ENCODE results near the gene BHLHA9. TPM values are rescaled to one million over a fixed set of nuclear protein-coding genes. Genes with fewer than 3 reads are reported as not detected.
"Not testable (repeated sequence)": the region's sequence is repeated elsewhere in the genome, so short reads cannot be mapped to it uniquely, and the experiment has no call there.

BHLHA9 gene
- total RNA-seq, result not detected
- long read RNA-seq, result 0 reads

DNA sequence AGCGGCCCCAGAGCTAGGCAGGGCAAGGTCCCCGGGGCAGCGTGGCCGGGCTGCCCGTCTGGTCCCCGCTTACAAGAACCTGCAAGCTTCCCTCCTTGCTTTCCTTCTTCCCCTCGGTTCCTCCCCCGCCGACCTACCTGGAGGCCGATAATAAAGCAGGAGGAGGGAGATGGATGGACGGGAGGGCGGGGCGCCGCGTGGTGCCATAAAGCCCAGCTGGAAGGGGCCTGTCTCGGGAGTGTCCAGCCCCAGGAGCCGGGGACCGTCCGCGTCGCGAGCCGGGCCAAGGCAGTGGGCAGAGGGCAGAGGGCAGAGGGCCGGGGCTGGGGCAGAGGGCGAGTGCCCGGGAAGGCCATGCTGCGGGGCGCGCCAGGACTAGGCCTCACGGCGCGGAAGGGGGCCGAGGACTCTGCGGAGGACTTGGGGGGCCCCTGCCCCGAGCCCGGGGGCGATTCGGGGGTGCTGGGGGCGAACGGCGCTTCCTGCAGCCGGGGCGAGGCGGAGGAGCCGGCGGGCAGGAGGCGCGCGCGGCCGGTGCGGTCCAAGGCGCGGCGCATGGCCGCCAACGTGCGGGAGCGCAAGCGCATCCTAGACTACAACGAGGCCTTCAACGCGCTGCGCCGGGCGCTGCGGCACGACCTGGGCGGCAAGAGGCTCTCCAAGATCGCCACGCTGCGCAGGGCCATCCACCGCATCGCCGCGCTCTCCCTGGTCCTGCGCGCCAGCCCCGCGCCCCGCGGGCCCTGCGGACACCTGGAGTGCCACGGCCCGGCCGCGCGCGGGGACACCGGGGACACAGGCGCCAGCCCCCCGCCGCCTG, at the start of gene BHLHA9:
Gene BHLHA9, plus strand, starts transcription at position 235 of the 820 bp plus-strand sequence. Its CDS starts 120 bp downstream, at position 355.
- DNase-seq (no peak), ATAC-seq (no peak)
- intact Hi-C loops (cut with micrococcal nuclease), result no loop called here

GRCh38 chr17:1221209-1221608, 49.0 kb upstream of the BHLHA9 start:
- ATAC-seq, result no peak
- no peak for DNase-seq
- intact Hi-C loops (cut with micrococcal nuclease), result no loop called here

DNA sequence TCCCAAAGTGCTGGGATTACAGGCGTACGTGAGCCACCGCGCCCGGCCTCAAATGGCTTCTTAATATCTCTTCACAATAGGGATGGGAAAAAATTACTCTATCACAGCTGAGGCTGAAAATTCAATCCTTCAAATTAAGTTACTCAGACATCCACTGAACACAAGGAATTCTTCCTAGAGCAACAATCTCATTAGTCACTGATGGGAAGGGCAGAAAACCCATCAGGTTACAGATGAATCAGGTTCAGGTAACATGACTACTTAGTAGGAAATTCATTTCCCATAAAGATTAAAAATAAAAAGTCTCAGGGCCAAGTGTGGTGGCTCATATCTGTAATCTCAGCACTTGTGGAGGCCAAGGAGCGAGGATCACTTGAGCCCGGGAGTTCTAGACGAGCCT, 47.9 kb upstream of the BHLHA9 start:
- no peak for ATAC-seq
- DNase-seq, result no peak
- intact Hi-C loops (cut with micrococcal nuclease), result no loop called here

DNA sequence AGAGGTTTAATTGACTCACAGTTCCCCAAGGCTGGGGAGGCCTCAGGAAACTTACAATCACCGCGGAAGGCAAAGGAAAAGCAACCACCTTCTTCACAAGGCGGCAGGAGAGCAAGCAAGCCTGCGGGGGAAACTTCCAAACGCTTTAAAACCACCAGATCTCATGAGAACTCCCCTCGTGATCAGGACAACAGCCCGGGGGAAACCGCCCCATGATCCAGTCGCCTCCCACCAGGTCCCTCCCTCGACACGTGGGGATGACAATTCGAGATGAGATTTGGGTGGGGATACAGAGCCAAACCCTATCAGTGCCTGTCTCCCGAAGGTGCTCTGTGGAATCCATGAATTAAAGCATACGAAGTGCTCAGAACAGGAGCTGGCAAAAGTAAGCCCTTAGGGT, 46.6 kb upstream of the BHLHA9 start:
- ATAC-seq (no peak), DNase-seq (no peak)
- intact Hi-C loops (cut with micrococcal nuclease), result no loop called here

GRCh38 chr17:1224330-1224729, 45.9 kb upstream of the BHLHA9 start:
- ATAC-seq (no peak), DNase-seq (no peak)
- intact Hi-C loops (cut with micrococcal nuclease), result no loop called here

DNA sequence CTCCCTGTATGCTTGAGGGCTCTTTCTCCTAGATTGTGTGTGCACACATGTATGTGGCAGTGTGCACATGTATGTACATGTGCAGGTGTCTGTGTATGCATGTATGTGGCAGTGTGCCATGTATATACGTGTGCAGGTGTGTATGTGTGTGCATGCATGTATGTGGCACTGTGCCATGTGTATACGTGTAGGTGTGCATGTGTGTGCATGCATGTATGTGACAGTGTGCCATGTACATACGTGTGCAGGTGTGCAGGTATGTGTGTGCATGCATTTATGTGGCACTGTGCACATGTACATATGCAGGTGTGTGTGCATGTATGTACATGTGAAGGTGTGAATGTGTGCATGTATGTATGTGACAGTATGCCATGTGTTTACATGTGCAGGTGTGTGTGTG, 43.9 kb upstream of the BHLHA9 start:
- ATAC-seq, result no peak
- intact Hi-C loops (cut with micrococcal nuclease), result no loop called here
- DNase-seq, result no peak

- DNase-seq, result no peak
- intact Hi-C loops (cut with micrococcal nuclease), result no loop called here
- no peak for ATAC-seq
Observed at GRCh38 chr17:1227365-1227764, 42.9 kb upstream of the BHLHA9 start.

DNA sequence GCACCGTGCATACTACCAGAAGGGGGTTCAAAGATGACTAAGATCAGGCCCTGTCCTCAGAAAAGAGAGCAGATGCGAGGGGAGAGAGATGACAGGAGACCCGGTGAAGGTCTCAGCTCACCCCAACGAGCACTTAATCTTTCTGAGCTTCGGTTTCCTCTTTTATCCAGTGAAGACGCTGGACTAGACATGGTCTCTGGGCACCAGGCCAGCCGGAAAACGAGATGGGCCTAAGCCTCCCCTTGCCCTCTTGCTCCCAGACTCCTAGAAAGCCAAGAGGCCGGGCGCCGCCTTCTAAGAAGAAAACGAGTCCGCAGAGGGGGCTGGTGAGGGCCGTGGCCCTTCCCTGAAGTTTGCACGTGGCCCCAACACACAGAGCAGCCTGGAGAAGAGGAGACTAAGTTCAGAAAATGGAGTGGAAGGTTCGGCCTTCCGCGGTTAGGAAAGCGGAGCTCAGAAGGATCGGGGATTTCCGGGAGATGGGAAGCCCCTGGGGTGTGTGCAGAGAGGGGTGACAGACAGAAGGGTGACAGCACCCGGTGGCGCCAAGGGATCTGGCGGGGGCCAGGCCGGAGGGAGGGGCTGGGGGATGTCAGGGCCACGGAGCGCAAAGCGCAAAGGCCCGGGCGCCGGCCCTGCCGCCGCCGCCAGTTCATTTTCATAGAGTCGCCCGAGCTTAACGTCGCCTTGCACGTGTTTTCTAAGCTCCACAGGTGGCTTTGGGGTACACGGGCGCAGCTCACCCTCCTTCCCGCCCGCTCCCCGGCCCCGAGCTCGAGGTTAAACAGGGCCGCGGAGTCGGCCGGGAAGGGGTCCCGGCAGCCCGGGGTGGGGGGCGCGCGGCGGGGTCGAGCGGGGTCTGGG, 42.1 kb upstream of the BHLHA9 start:
- ATAC-seq (peak; percentile 17), DNase-seq (peak; percentile 65)
- intact Hi-C loops (cut with micrococcal nuclease), result no loop called here

- no peak for ATAC-seq
- DNase-seq, result no peak
- intact Hi-C loops (cut with micrococcal nuclease), result no loop called here
Observed at GRCh38 chr17:1228781-1229348, 41.4 kb upstream of the BHLHA9 start.

DNA sequence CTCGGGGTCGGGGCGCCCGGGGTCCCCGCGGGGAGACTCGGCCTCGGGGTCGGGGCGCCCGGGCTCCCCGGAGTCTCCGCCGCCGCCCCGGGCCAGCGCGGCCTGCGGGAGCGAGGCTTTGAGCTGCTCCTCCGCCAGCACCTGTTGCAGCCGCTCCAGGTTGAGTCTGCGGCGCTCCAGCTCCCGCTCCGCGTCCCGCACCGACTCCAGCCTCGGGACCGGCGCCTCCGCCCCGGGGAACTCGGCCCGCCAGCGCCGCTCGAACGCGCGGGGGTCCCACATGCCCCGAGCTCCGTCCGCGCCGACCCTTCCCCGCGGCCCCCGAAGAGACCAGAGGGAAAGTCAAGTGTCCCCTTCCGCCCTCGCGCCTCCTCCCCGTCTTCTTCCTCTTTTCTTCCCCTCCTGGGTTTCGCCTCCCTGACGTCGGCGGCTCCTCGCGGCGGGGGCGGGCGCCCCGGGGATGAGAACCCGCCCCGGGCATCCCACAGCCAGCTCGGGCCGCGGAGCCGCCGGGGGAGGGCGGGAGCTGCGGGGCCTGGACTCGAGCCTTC, 40.8 kb upstream of the BHLHA9 start:
- intact Hi-C loops (cut with micrococcal nuclease), result no loop called here
- ATAC-seq (peak; percentile 55), DNase-seq (peak; percentile 78)

GRCh38 chr17:1229900-1230501, 40.2 kb upstream of the BHLHA9 start:
- no peak for DNase-seq
- intact Hi-C loops (cut with micrococcal nuclease), result no loop called here
- ATAC-seq, result no peak

DNA sequence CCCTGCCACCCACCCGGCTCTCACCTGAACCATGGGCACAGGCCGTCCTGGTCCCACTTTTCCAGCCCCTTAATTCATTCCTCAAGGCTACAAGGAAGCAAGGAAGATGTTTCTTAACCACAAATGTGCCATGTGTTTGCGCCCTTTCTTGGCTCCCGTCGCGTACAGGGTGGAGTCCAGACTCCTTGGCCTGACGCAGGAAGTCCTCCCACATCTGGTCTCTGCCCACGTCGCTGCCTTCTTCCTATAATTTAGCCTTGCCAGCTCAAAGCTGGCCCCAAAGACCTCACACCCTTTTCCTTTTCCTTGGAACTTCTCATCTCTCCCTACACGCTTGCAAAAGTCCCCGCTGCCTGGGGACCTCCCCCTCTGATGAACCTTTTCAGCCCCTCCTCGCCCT, 38.8 kb upstream of the BHLHA9 start:
- intact Hi-C loops (cut with micrococcal nuclease), result no loop called here
- ATAC-seq (peak; percentile 50), DNase-seq (peak; percentile 52)

DNA sequence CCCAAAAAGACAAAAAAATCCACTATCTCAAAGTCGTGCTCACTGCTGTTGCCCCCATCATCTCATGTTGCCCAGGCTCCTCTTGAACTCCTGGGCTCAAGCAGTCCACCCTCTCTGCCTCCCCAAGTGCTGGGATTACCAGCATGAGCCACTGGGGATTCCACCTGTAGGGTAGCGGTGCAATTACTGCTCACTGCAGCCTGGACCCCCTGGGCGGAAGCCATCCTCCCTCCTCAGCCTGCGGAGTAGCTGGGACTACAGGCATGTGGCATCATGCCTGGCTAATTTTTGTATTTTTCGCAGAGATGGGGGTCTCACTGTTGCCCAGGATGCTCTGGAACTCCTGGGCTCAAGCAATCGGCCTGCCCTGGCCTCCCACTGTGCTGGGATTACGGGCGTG, 37.9 kb upstream of the BHLHA9 start:
- DNase-seq, result no peak
- no peak for ATAC-seq
- intact Hi-C loops (cut with micrococcal nuclease), result no loop called here

GRCh38 chr17:1232786-1233185, 37.5 kb upstream of the BHLHA9 start:
- DNase-seq (no peak), ATAC-seq (no peak)
- intact Hi-C loops (cut with micrococcal nuclease), result no loop called here

DNA sequence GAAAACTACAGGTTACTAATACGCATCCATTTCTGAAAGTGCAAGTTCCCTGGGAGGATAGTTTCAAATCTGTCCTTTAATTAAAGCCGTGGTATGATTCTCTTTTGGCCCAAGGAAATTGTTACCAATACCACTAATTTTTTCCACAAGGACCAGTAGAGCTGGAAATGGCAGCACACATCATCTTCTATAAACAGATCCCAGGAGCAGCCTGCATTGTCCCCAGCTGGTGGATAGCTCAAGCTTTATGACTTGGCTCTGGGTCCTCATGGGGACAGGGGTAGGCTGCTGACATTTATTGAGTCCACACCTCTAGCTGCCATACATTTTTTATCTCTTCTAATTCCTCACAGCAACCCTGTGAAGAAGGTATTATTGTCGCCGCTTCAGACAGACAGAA, 35.8 kb upstream of the BHLHA9 start:
- no peak for DNase-seq
- peak; percentile 86 for ATAC-seq
- intact Hi-C loops (cut with micrococcal nuclease), result no loop called here

GRCh38 chr17:1237471-1237870, 32.8 kb upstream of the BHLHA9 start:
- intact Hi-C loops (cut with micrococcal nuclease), result no loop called here
- ATAC-seq (no peak), DNase-seq (no peak)

- ATAC-seq, result no peak
- no peak for DNase-seq
- intact Hi-C loops (cut with micrococcal nuclease), result no loop called here
Observed at GRCh38 chr17:1239210-1239609, 31.0 kb upstream of the BHLHA9 start.

- ATAC-seq; DNase-seq; intact Hi-C loops (cut with micrococcal nuclease): not testable (repeated sequence)
Observed at GRCh38 chr17:1240426-1240825, 29.8 kb upstream of the BHLHA9 start.

DNA sequence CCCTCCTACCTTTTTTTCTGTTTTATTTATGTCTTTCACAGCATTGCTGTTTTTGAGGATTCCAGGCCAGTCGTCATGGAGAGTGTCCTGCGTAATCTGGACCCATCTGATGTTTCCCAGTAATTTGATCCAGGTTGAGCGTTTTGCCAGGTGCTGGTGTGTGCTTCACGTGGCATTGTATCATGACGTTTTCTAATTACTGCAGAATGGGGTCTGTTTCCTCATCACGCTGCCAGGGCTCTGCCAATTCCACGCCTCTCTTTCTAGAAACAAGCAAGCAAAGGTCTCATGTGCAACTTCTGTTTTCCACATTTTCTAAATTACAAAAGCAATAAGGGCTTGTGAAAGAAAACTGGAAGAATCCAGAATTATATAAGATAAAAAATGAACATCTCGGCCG, 28.3 kb upstream of the BHLHA9 start:
- intact Hi-C loops (cut with micrococcal nuclease), result no loop called here
- no peak for ATAC-seq
- DNase-seq, result no peak
